Fibroblast of lung (primary cell): ENCODE measurements around the gene MUC6. TPM values are rescaled to one million over a fixed set of nuclear protein-coding genes. Genes with fewer than 3 reads are reported as not detected.

Source experiments
- DNase-seq, 2 donors: peaks; one replicate each; pipeline versions ENCODE4 v3.0.0 to v3.0.0-alpha.2; 2010; ENCODE audit warnings: low read depth in 2 of 2
- H2AFZ ChIP-seq: 2 replicates; pipeline ENCODE4 v1.5.1; 2012; ENCODE audit warnings: low read length, control low read depth, inconsistent platforms
- H3K27ac ChIP-seq: 2 replicates; pipeline ENCODE4 v1.5.1; 2011; ENCODE audit warnings: low read length, control low read depth; ENCODE audit not compliant: insufficient read depth
- H3K27me3 ChIP-seq: 2 replicates; pipeline ENCODE4 v1.5.1; 2011; ENCODE audit warnings: mild to moderate bottlenecking, low read length; ENCODE audit not compliant: control insufficient read depth, insufficient read depth
- H3K36me3 ChIP-seq: 2 replicates; pipeline ENCODE4 v1.5.1; 2011; ENCODE audit warnings: low read length; ENCODE audit not compliant: control insufficient read depth, insufficient read depth
- H3K4me1 ChIP-seq: 2 replicates; pipeline ENCODE4 v1.5.1; 2011; ENCODE audit warnings: low read length; ENCODE audit not compliant: control insufficient read depth, insufficient read depth; ENCODE audit errors: extremely low read depth
- H3K4me2 ChIP-seq: 2 replicates; pipeline ENCODE4 v1.5.1; 2011; ENCODE audit warnings: low read length, control low read depth; ENCODE audit not compliant: insufficient read depth; ENCODE audit errors: extremely low read depth
- H3K4me3 ChIP-seq, 4 experiments: fragments of 200-600 bp in 1 of 4; sonication (generic) in 1 of 4; replicated peaks in 1 of 4; 2 replicates each; pipeline ENCODE4 v1.5.1; 2011 to 2016; ENCODE audit warnings: low read length in 4 of 4, low read depth in 3 of 4, mild to moderate bottlenecking in 3 of 4, control low read depth in 2 of 4, inconsistent platforms in 1 of 4, mixed read lengths in 1 of 4; ENCODE audit not compliant: insufficient read depth in 1 of 4; ENCODE audit errors: control extremely low read depth in 1 of 4
- H3K79me2 ChIP-seq: 2 replicates; pipeline ENCODE4 v1.5.1; 2012; ENCODE audit warnings: mild to moderate bottlenecking, low read length, inconsistent platforms; ENCODE audit not compliant: control insufficient read depth, insufficient read depth
- H3K9ac ChIP-seq: 2 replicates; pipeline ENCODE4 v1.5.1; 2011; ENCODE audit warnings: mild to moderate bottlenecking, low read length, control low read depth; ENCODE audit not compliant: insufficient read depth
- H3K9me3 ChIP-seq: 2 replicates; pipeline ENCODE4 v1.5.1; 2012; ENCODE audit warnings: low read depth, low read length; ENCODE audit not compliant: control insufficient read depth, insufficient read depth
- H4K20me1 ChIP-seq: 2 replicates; pipeline ENCODE4 v1.5.1; 2011; ENCODE audit warnings: low read length; ENCODE audit not compliant: control insufficient read depth, insufficient read depth; ENCODE audit errors: extremely low read depth
- EZH2 ChIP-seq: IDR thresholded peaks from 2 replicates; pipeline ENCODE4 v1.5.1; 2012; ENCODE audit warnings: low read length, control low read depth, mild to moderate bottlenecking; ENCODE audit errors: missing control alignments
- polyA plus RNA-seq, 2 donors: library from polyadenylated mRNA; depleted of rRNA in 1 of 2; stranded (reverse) in 1 of 2; unstranded in 1 of 2; fragments of >200 nt; gene quantifications; 2 replicates each; pipeline ENCODE4 v1.2.1, GENCODE V29; 2011 to 2012; ENCODE audit warnings: missing spikeins in 1 of 2
- total RNA-seq: library from RNA; depleted of rRNA; stranded (reverse); fragments of >200 nt; gene quantifications from 2 replicates; pipeline ENCODE4 v1.2.1, GENCODE V29; 2014
- TF ChIP-seq, protein P1 (sequence below), 2 donors: IDR thresholded peaks in 1 of 2; conservative IDR thresholded peaks in 1 of 2; 1 replicate in 1 of 2; 2 replicates in 1 of 2; pipeline ENCODE4 v1.5.1; 2011 to 2012; ENCODE audit warnings: low read length in 2 of 2, control low read depth in 1 of 2, inconsistent platforms in 1 of 2, low read depth in 1 of 2, mild to moderate bottlenecking in 1 of 2

The MUC6 gene
- total and polyA plus RNA-seq, 2 donors (not counting 1 experiment from before 2014, with no cell fraction given) = not detected

DNA sequence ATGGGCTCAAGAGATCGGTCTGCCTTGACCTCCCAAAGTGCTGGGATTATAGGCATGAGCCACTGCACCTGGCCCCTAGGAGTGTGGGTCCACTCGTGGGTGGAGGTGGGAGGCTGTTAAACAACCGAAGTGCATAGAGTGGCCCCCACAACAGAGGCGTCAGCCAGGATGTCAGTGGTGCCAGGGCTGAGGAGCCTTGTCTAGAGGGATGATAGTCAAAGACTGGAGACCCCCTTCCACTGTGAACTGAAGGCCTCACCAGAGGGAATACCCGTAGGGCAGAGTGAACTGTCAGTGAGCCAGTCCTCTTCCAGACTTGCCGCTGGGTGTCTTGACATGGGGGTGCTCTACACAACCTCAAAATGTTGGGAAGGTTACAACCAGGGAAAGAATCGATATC is 72.7 kb downstream of the MUC6 start:
- Histone ChIP-seq H4K20me1 (no peaks in the 10 kb centered on the region), H3K27me3 (no peaks in the 10 kb centered on the region), H3K36me3 (no peaks in the 10 kb centered on the region), H3K4me1 (no peaks in the 10 kb centered on the region), H2AFZ (no peak overlapping the region), H3K4me3 (no peak overlapping the region), H3K9me3 (no peaks in the 10 kb centered on the region), H3K27ac (no peak overlapping the region), H3K9ac (no peak overlapping the region), H3K79me2 (no peaks in the 10 kb centered on the region), H3K4me2 (no peak overlapping the region)
- DNase-seq = no peak
- TF ChIP-seq, protein P1, sequence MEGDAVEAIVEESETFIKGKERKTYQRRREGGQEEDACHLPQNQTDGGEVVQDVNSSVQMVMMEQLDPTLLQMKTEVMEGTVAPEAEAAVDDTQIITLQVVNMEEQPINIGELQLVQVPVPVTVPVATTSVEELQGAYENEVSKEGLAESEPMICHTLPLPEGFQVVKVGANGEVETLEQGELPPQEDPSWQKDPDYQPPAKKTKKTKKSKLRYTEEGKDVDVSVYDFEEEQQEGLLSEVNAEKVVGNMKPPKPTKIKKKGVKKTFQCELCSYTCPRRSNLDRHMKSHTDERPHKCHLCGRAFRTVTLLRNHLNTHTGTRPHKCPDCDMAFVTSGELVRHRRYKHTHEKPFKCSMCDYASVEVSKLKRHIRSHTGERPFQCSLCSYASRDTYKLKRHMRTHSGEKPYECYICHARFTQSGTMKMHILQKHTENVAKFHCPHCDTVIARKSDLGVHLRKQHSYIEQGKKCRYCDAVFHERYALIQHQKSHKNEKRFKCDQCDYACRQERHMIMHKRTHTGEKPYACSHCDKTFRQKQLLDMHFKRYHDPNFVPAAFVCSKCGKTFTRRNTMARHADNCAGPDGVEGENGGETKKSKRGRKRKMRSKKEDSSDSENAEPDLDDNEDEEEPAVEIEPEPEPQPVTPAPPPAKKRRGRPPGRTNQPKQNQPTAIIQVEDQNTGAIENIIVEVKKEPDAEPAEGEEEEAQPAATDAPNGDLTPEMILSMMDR (conservative IDR thresholded peaks at IDR 0.05 in 1 of 2, IDR thresholded peaks at IDR 0.05 in 1 of 2; ENCODE audit: low read depth in 1 of 2, low read length in 2 of 2) = no peak
- no peak for TF ChIP-seq EZH2

Other genes with a start within 250 kb of the MUC6 start
- 0.26 and 1.3 TPM in 2 replicates for gene CEND1, start 246.6 kb downstream of the MUC6 start, total RNA-seq
- 0.25 and 0.71 TPM in 2 replicates for gene CEND1, start 246.6 kb downstream of the MUC6 start, polyA plus RNA-seq
- 8.0 and 9.9 TPM in 2 replicates for gene SLC25A22, start 238.4 kb downstream of the MUC6 start, total RNA-seq
- 10.4 and 19.9 TPM in 2 replicates for gene SLC25A22, start 238.4 kb downstream of the MUC6 start, polyA plus RNA-seq
- 7.4 and 14.2 TPM in 2 replicates for gene PIDD1, start 231.5 kb downstream of the MUC6 start, total RNA-seq
- 2.2 and 3.8 TPM in 2 replicates for gene PIDD1, start 231.5 kb downstream of the MUC6 start, polyA plus RNA-seq
- gene RPLP2, start 226.8 kb downstream of the MUC6 start, total RNA-seq = 282 and 294 TPM in 2 replicates
- 741 and 904 TPM in 2 replicates for gene RPLP2, start 226.8 kb downstream of the MUC6 start, polyA plus RNA-seq
- 16.2 and 33.9 TPM in 2 replicates for gene PNPLA2, start 217.8 kb downstream of the MUC6 start, total RNA-seq
- 16.2 and 17.0 TPM in 2 replicates for gene PNPLA2, start 217.8 kb downstream of the MUC6 start, polyA plus RNA-seq
- gene CRACR2B, start 208.8 kb downstream of the MUC6 start, total RNA-seq = 0.66 and 1.0 TPM in 2 replicates
- 0.11 and 0.82 TPM in 2 replicates for gene CRACR2B, start 208.8 kb downstream of the MUC6 start, polyA plus RNA-seq
- 408 and 547 TPM in 2 replicates for gene CD151, start 203.8 kb downstream of the MUC6 start, total RNA-seq
- 711 and 748 TPM in 2 replicates for gene CD151, start 203.8 kb downstream of the MUC6 start, polyA plus RNA-seq
- gene POLR2L, start 194.2 kb downstream of the MUC6 start, total RNA-seq = 106 and 196 TPM in 2 replicates
- 181 and 317 TPM in 2 replicates for gene POLR2L, start 194.2 kb downstream of the MUC6 start, polyA plus RNA-seq
- gene TSPAN4, start 193.9 kb downstream of the MUC6 start, total RNA-seq = 133 and 191 TPM in 2 replicates
- 102 and 133 TPM in 2 replicates for gene TSPAN4, start 193.9 kb downstream of the MUC6 start, polyA plus RNA-seq
- gene CHID1, start 125.9 kb downstream of the MUC6 start, total RNA-seq = 49.6 and 54.3 TPM in 2 replicates
- gene CHID1, start 125.9 kb downstream of the MUC6 start, polyA plus RNA-seq = 59.9 and 68.4 TPM in 2 replicates
- gene AP2A2, start 110.8 kb downstream of the MUC6 start, total RNA-seq = 19.8 and 21.6 TPM in 2 replicates
- gene AP2A2, start 110.8 kb downstream of the MUC6 start, polyA plus RNA-seq = 46.1 and 65.6 TPM in 2 replicates
- not detected in 2 replicates for gene MUC2, start 38.2 kb upstream of the MUC6 start, total RNA-seq
- gene MUC2, start 38.2 kb upstream of the MUC6 start, polyA plus RNA-seq = not detected in 2 replicates
- gene MUC5AC, start 121.2 kb upstream of the MUC6 start, total RNA-seq = not detected in 2 replicates
- not detected in 2 replicates for gene MUC5AC, start 121.2 kb upstream of the MUC6 start, polyA plus RNA-seq
- gene MUC5B, start 186.3 kb upstream of the MUC6 start, total RNA-seq = not detected in 2 replicates
- gene MUC5B, start 186.3 kb upstream of the MUC6 start, polyA plus RNA-seq = not detected in 2 replicates